H9 (cell line): ENCODE measurements around the gene BACH2. TPM values are rescaled to one million over a fixed set of nuclear protein-coding genes. Genes with fewer than 3 reads are reported as not detected.

Experiments used
- DNase-seq: peaks from one replicate; pipeline ENCODE4 v3.0.0-alpha.2; 2017
- H2AFZ ChIP-seq: one replicate; pipeline ENCODE4 v1.6.1; 2013; ENCODE audit warnings: mild to moderate bottlenecking, low read length, control low read depth, moderate library complexity
- H2AK5ac ChIP-seq: 2 replicates; pipeline ENCODE4 v1.6.1; 2013; ENCODE audit warnings: low read length, control low read depth, mixed read lengths; ENCODE audit not compliant: insufficient read length
- H2BK120ac ChIP-seq: one replicate; pipeline ENCODE4 v1.6.1; 2013; ENCODE audit warnings: low read depth, mild to moderate bottlenecking, low read length, control low read depth, inconsistent platforms; ENCODE audit not compliant: poor library complexity, severe bottlenecking
- H2BK12ac ChIP-seq: 2 replicates; pipeline ENCODE4 v1.6.1; 2013; ENCODE audit warnings: low read length, control low read depth, mixed read lengths, low read depth; ENCODE audit not compliant: insufficient read length
- H2BK15ac ChIP-seq: 2 replicates; pipeline ENCODE4 v1.6.1; 2013; ENCODE audit warnings: low read depth, low read length, control low read depth
- H2BK20ac ChIP-seq: one replicate; pipeline ENCODE4 v1.6.1; 2013; ENCODE audit warnings: low read depth, mild to moderate bottlenecking, low read length, control low read depth, inconsistent platforms; ENCODE audit not compliant: poor library complexity, severe bottlenecking
- H2BK5ac ChIP-seq: 2 replicates; pipeline ENCODE4 v1.6.1; 2013; ENCODE audit warnings: low read length, control low read depth, mixed read lengths; ENCODE audit not compliant: insufficient read length
- H3K14ac ChIP-seq: 2 replicates; pipeline ENCODE4 v1.6.1; 2013; ENCODE audit warnings: low read length, control low read depth; ENCODE audit not compliant: insufficient read depth
- H3K18ac ChIP-seq: 2 replicates; pipeline ENCODE4 v1.6.1; 2013; ENCODE audit warnings: low read depth, mild to moderate bottlenecking, mixed read lengths, low read length, control low read depth; ENCODE audit not compliant: insufficient read length
- H3K23ac ChIP-seq: 2 replicates; pipeline ENCODE4 v1.6.1; 2013; ENCODE audit warnings: low read length, control low read depth, mixed read lengths, low read depth; ENCODE audit not compliant: insufficient read length
- H3K23me2 ChIP-seq: 2 replicates; pipeline ENCODE4 v1.6.1; 2013; ENCODE audit warnings: low read depth, mild to moderate bottlenecking, mixed read lengths, low read length, control low read depth; ENCODE audit not compliant: insufficient read length, poor library complexity, severe bottlenecking
- H3K27ac ChIP-seq: 2 replicates; pipeline ENCODE4 v1.5.1; 2013; ENCODE audit warnings: low read length, control low read depth, mixed read lengths, low read depth; ENCODE audit not compliant: insufficient read length
- H3K27me3 ChIP-seq: 2 replicates; pipeline ENCODE4 v1.6.1; 2013; ENCODE audit warnings: low read length, control low read depth, inconsistent platforms; ENCODE audit not compliant: insufficient read depth
- H3K4ac ChIP-seq: 2 replicates; pipeline ENCODE4 v1.6.1; 2013; ENCODE audit warnings: low read depth, mild to moderate bottlenecking, control low read depth, inconsistent platforms, low read length, moderate library complexity
- H3K4me1 ChIP-seq: 2 replicates; pipeline ENCODE4 v1.6.1; 2013; ENCODE audit warnings: low read length, control low read depth, inconsistent platforms; ENCODE audit not compliant: insufficient read depth
- H3K4me2 ChIP-seq: 2 replicates; pipeline ENCODE4 v1.6.1; 2013; ENCODE audit warnings: low read length, control low read depth, mixed read lengths; ENCODE audit not compliant: insufficient read length, insufficient read depth
- H3K56ac ChIP-seq: 2 replicates; pipeline ENCODE4 v1.6.1; 2013; ENCODE audit warnings: low read depth, mild to moderate bottlenecking, mixed read lengths, low read length, control low read depth; ENCODE audit not compliant: insufficient read length
- H3K79me1 ChIP-seq: 2 replicates; pipeline ENCODE4 v1.6.1; 2013; ENCODE audit warnings: low read depth, mild to moderate bottlenecking, moderate library complexity, low read length, control low read depth, inconsistent platforms; ENCODE audit not compliant: insufficient read depth, poor library complexity, severe bottlenecking
- H3K79me2 ChIP-seq: 2 replicates; pipeline ENCODE4 v1.6.1; 2013; ENCODE audit warnings: low read length, control low read depth, inconsistent platforms; ENCODE audit not compliant: insufficient read depth
- H3K9ac ChIP-seq: 2 replicates; pipeline ENCODE4 v1.6.1; 2013; ENCODE audit warnings: low read length, control low read depth, mixed read lengths; ENCODE audit not compliant: insufficient read length; ENCODE audit errors: extremely low read depth
- H3K9me3 ChIP-seq: one replicate; pipeline ENCODE4 v1.6.1; 2013; ENCODE audit warnings: low read depth, low read length, inconsistent platforms; ENCODE audit not compliant: control insufficient read depth
- H3T11ph ChIP-seq: one replicate; pipeline ENCODE4 v1.6.1; 2013; ENCODE audit warnings: mild to moderate bottlenecking, low read length, control low read depth, inconsistent platforms
- H4K20me1 ChIP-seq: one replicate; pipeline ENCODE4 v1.6.1; 2013; ENCODE audit not compliant: control insufficient read depth, insufficient read length, insufficient read depth
- H4K5ac ChIP-seq: 2 replicates; pipeline ENCODE4 v1.6.1; 2013; ENCODE audit warnings: low read depth, mild to moderate bottlenecking, mixed read lengths, low read length, control low read depth; ENCODE audit not compliant: insufficient read length
- H4K8ac ChIP-seq: replicated peaks from 2 replicates; pipeline ENCODE4 v1.6.1; 2013; ENCODE audit warnings: low read length, control low read depth, mixed read lengths, low read depth; ENCODE audit not compliant: insufficient read length
- H4K91ac ChIP-seq: 2 replicates; pipeline ENCODE4 v1.6.1; 2013; ENCODE audit warnings: low read depth, mild to moderate bottlenecking, moderate library complexity, mixed read lengths, low read length, control low read depth; ENCODE audit not compliant: insufficient read length
- H3K27ac Mint-ChIP-seq, 3 experiments: 2 replicates in 2 of 3; 3 replicates in 1 of 3; pipeline ENCODE4 v1.8.0; 2020 to 2021; ENCODE audit warnings: mixed read lengths in 3 of 3, mild to moderate bottlenecking in 1 of 3, moderate library complexity in 1 of 3
- H3K27me3 Mint-ChIP-seq: 2 replicates; pipeline ENCODE4 v1.8.0; 2021; ENCODE audit warnings: low read depth, mild to moderate bottlenecking, moderate library complexity, mixed read lengths
- H3K36me3 Mint-ChIP-seq, 3 experiments: 2 replicates in 2 of 3; 3 replicates in 1 of 3; pipeline ENCODE4 v1.8.0; 2020 to 2021; ENCODE audit warnings: low read depth in 3 of 3, mixed read lengths in 3 of 3; ENCODE audit not compliant: insufficient read depth in 1 of 3
- H3K4me1 Mint-ChIP-seq, 2 experiments: 2 replicates each; pipeline ENCODE4 v1.8.0; 2020; ENCODE audit warnings: mixed read lengths in 2 of 2
- H3K4me3 Mint-ChIP-seq, 2 experiments: 2 replicates in 1 of 2; 3 replicates in 1 of 2; pipeline ENCODE4 v1.8.0; 2020 to 2021; ENCODE audit warnings: mild to moderate bottlenecking in 2 of 2, mixed read lengths in 2 of 2, moderate library complexity in 1 of 2
- H3K9me3 Mint-ChIP-seq, 2 experiments: 2 replicates in 1 of 2; 3 replicates in 1 of 2; pipeline ENCODE4 v1.8.0; 2020; ENCODE audit warnings: mild to moderate bottlenecking in 2 of 2, mixed read lengths in 2 of 2, moderate library complexity in 1 of 2
- WGBS: extraction: QIAGEN DNeasy Blood & Tissue Kit; methylation state at CpG from one replicate; pipeline ENCODE4 v1.1.7; 2013; ENCODE audit warnings: missing lambda C conversion rate, low lambda C conversion rate, mixed read lengths; ENCODE audit not compliant: insufficient read length; ENCODE audit errors: extremely low coverage; 5-methylcytosine and 5-hydroxymethylcytosine counted together
- total RNA-seq: library from RNA; stranded (reverse); gene quantifications from 2 replicates; pipeline ENCODE4 v1.2.1, GENCODE V29; 2021
- TF ChIP-seq, protein P1 (sequence below): fragments of 200-600 bp; sonication (generic); conservative IDR thresholded peaks from 3 replicates; pipeline ENCODE4 v1.8.0; 2021; ENCODE audit warnings: antibody characterized with exemption, mild to moderate bottlenecking

Gene BACH2
- total RNA-seq, 1 experiment from 2014 or later, result 2.0 TPM

DNA sequence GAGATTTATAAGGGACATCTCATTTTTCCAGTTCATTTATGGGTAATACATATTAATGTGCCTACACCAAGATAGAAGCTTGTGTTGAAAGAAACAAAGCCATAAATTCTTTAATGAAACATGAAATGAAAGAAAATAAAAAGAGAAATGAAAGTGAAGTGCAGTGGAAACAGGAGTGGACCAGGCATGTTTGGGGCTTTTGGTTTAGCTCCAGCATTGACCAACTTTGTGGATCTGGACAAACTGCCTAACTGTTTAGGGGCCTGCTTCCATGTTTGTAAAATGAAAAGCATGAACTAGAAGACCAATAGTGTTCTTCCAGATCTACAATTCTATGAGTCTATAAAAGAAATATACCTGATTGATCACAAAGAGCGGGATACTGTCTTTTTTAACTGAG is 277.4 kb downstream of the BACH2 start:
- no peak overlapping the region for H3K27ac ChIP-seq
- H3K79me1 ChIP-seq, result no peaks in the 10 kb centered on the region
- no peak overlapping the region for H4K8ac ChIP-seq
- no peaks in the 10 kb centered on the region for H3K27me3 Mint-ChIP-seq
- H2BK12ac ChIP-seq, result no peak overlapping the region
- no peaks in the 10 kb centered on the region for H3K4me1 Mint-ChIP-seq
- H2BK120ac ChIP-seq, result no peak overlapping the region
- no peak overlapping the region for H3K9ac ChIP-seq
- no peak overlapping the region for H3K4me3 Mint-ChIP-seq
- no peak overlapping the region for H2BK5ac ChIP-seq
- no peaks in the 10 kb centered on the region for H3K23me2 ChIP-seq
- H3K23ac ChIP-seq, result no peak overlapping the region
- H2BK20ac ChIP-seq, result no peak overlapping the region
- no peak overlapping the region for H3K4ac ChIP-seq
- H3K4me1 ChIP-seq, result no peaks in the 10 kb centered on the region
- no peak overlapping the region for H2BK15ac ChIP-seq
- H4K5ac ChIP-seq, result no peak overlapping the region
- no peak for DNase-seq
- no peaks in the 10 kb centered on the region for H3K27me3 ChIP-seq
- TF ChIP-seq, protein P1, sequence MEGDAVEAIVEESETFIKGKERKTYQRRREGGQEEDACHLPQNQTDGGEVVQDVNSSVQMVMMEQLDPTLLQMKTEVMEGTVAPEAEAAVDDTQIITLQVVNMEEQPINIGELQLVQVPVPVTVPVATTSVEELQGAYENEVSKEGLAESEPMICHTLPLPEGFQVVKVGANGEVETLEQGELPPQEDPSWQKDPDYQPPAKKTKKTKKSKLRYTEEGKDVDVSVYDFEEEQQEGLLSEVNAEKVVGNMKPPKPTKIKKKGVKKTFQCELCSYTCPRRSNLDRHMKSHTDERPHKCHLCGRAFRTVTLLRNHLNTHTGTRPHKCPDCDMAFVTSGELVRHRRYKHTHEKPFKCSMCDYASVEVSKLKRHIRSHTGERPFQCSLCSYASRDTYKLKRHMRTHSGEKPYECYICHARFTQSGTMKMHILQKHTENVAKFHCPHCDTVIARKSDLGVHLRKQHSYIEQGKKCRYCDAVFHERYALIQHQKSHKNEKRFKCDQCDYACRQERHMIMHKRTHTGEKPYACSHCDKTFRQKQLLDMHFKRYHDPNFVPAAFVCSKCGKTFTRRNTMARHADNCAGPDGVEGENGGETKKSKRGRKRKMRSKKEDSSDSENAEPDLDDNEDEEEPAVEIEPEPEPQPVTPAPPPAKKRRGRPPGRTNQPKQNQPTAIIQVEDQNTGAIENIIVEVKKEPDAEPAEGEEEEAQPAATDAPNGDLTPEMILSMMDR, result no peak
- no peak overlapping the region for H3K14ac ChIP-seq
- no peaks in the 10 kb centered on the region for H3K9me3 ChIP-seq
- no peak overlapping the region for H3K4me2 ChIP-seq
- H3K79me2 ChIP-seq, result no peaks in the 10 kb centered on the region
- no peak overlapping the region for H3K27ac Mint-ChIP-seq
- no peak overlapping the region for H3K56ac ChIP-seq
- no peaks in the 10 kb centered on the region for H4K20me1 ChIP-seq
- no peak overlapping the region for H4K91ac ChIP-seq
- H2AFZ ChIP-seq, result no peak overlapping the region
- no peak overlapping the region for H3K18ac ChIP-seq
- H2AK5ac ChIP-seq, result no peak overlapping the region
- WGBS, result no CpG with 5 or more reads among the region's 1 CpG
- no peak overlapping the region for H3T11ph ChIP-seq
- no peaks in the 10 kb centered on the region; a peak in 2 of 7 replicates for H3K36me3 Mint-ChIP-seq
- H3K9me3 Mint-ChIP-seq, result no peaks in the 10 kb centered on the region
